SK-N-SH treated with all-trans-retinoic acid at 6 μM for 48 hours (cell line): ENCODE results near the gene CAPN8.
A peak's percentile ranks its signal among the peaks of the same experiment; 100 is the strongest.

Experiments
- ATAC-seq: fragments of 200-7000 bp; cut with Tn5 transposase; 3 replicates; pipeline ENCODE4 v1.9.1; 2020; ENCODE audit warnings: mild to moderate bottlenecking, moderate library complexity
- ARNTL ChIP-seq: fragments of 450-650 bp; formaldehyde crosslinking; IDR thresholded peaks from 2 replicates; pipeline ENCODE4 v1.5.0; 2020; ENCODE audit warnings: low read depth, mild to moderate bottlenecking, moderate library complexity, borderline replicate concordance
- BACH2 ChIP-seq: fragments of 250-450 bp; sonication (Bioruptor Pico); IDR thresholded peaks from 2 replicates; pipeline ENCODE4 v1.9.0; 2021; ENCODE audit warnings: mild to moderate bottlenecking, borderline replicate concordance
- CREB5 ChIP-seq: fragments of 250-450 bp; sonication (Bioruptor Pico); IDR thresholded peaks from 2 replicates; pipeline ENCODE4 v1.5.1; 2020; ENCODE audit warnings: low read depth, mild to moderate bottlenecking, moderate library complexity
- CSRNP3 ChIP-seq: fragments of 250-450 bp; sonication (Bioruptor Pico); IDR thresholded peaks from 2 replicates; pipeline ENCODE4 v1.5.1; 2021; ENCODE audit warnings: mild to moderate bottlenecking, moderate library complexity
- ESRRG ChIP-seq: fragments of 250-450 bp; sonication (Bioruptor Pico); IDR thresholded peaks from 2 replicates; pipeline ENCODE4 v1.6.1; 2021; ENCODE audit warnings: mild to moderate bottlenecking
- GLIS3 ChIP-seq: fragments of 250-450 bp; sonication (Bioruptor Pico); IDR thresholded peaks from 2 replicates; pipeline ENCODE4 v1.5.0; 2020; ENCODE audit warnings: mild to moderate bottlenecking, moderate library complexity
- ISL1 ChIP-seq: fragments of 250-450 bp; sonication (Bioruptor Pico); IDR thresholded peaks from 2 replicates; pipeline ENCODE4 v2.1.2; 2022; ENCODE audit warnings: mild to moderate bottlenecking, moderate library complexity
- OSR1 ChIP-seq: fragments of 250-450 bp; sonication (Bioruptor Pico); IDR thresholded peaks from 2 replicates; pipeline ENCODE4 v1.8.0; 2022; ENCODE audit warnings: moderate library complexity, mild to moderate bottlenecking, inconsistent platforms
- PPARA ChIP-seq: fragments of 250-450 bp; sonication (Bioruptor Pico); IDR thresholded peaks from 2 replicates; pipeline ENCODE4 v1.5.0; 2020; ENCODE audit warnings: mild to moderate bottlenecking, borderline replicate concordance
- RARB ChIP-seq: fragments of 250-450 bp; sonication (Bioruptor Pico); IDR thresholded peaks from 2 replicates; pipeline ENCODE4 v1.8.0; 2021; ENCODE audit warnings: mild to moderate bottlenecking, moderate library complexity
- SNAI2 ChIP-seq: fragments of 250-450 bp; sonication (Bioruptor Pico); IDR thresholded peaks from 2 replicates; pipeline ENCODE4 v1.5.0; 2020; ENCODE audit warnings: mild to moderate bottlenecking, moderate library complexity
- TCF4 ChIP-seq: fragments of 250-450 bp; sonication (Bioruptor Pico); IDR thresholded peaks from 2 replicates; pipeline ENCODE4 v1.8.0; 2021; ENCODE audit warnings: mild to moderate bottlenecking, moderate library complexity, borderline replicate concordance
- TSHZ2 ChIP-seq: fragments of 250-450 bp; sonication (Bioruptor Pico); IDR thresholded peaks from 2 replicates; pipeline ENCODE4 v1.5.0; 2020; ENCODE audit warnings: mild to moderate bottlenecking, moderate library complexity
- ZC3H10 ChIP-seq: fragments of 250-450 bp; sonication (Bioruptor Pico); IDR thresholded peaks from 2 replicates; pipeline ENCODE4 v1.5.1; 2021; ENCODE audit warnings: mild to moderate bottlenecking, moderate library complexity
- ZFP3 ChIP-seq: fragments of 250-450 bp; sonication (Bioruptor Pico); IDR thresholded peaks from 2 replicates; pipeline ENCODE4 v1.5.0; 2020; ENCODE audit warnings: mild to moderate bottlenecking, moderate library complexity
- ZFP30 ChIP-seq: fragments of 450-650 bp; formaldehyde crosslinking; IDR thresholded peaks from 2 replicates; pipeline ENCODE4 v1.5.0; 2022; ENCODE audit warnings: mild to moderate bottlenecking, moderate library complexity
- ZNF70 ChIP-seq: fragments of 450-650 bp; formaldehyde crosslinking; IDR thresholded peaks from 2 replicates; pipeline ENCODE4 v1.5.0; 2020; ENCODE audit warnings: mild to moderate bottlenecking, moderate library complexity
- ZNF8 ChIP-seq: fragments of 450-650 bp; formaldehyde crosslinking; IDR thresholded peaks from 2 replicates; pipeline ENCODE4 v1.5.0; 2020; ENCODE audit warnings: mild to moderate bottlenecking, moderate library complexity
- TF ChIP-seq, protein P1 (sequence below): fragments of 250-450 bp; sonication (Bioruptor Pico); IDR thresholded peaks from 2 replicates; pipeline ENCODE4 v1.8.0; 2021; ENCODE audit warnings: low read depth, mild to moderate bottlenecking, moderate library complexity, borderline replicate concordance
- TF ChIP-seq, protein P2 (sequence below): fragments of 250-450 bp; sonication (Bioruptor Pico); IDR thresholded peaks from 2 replicates; pipeline ENCODE4 v1.8.0; 2020; ENCODE audit warnings: mild to moderate bottlenecking, moderate library complexity, borderline replicate concordance

Gene CAPN8

DNA sequence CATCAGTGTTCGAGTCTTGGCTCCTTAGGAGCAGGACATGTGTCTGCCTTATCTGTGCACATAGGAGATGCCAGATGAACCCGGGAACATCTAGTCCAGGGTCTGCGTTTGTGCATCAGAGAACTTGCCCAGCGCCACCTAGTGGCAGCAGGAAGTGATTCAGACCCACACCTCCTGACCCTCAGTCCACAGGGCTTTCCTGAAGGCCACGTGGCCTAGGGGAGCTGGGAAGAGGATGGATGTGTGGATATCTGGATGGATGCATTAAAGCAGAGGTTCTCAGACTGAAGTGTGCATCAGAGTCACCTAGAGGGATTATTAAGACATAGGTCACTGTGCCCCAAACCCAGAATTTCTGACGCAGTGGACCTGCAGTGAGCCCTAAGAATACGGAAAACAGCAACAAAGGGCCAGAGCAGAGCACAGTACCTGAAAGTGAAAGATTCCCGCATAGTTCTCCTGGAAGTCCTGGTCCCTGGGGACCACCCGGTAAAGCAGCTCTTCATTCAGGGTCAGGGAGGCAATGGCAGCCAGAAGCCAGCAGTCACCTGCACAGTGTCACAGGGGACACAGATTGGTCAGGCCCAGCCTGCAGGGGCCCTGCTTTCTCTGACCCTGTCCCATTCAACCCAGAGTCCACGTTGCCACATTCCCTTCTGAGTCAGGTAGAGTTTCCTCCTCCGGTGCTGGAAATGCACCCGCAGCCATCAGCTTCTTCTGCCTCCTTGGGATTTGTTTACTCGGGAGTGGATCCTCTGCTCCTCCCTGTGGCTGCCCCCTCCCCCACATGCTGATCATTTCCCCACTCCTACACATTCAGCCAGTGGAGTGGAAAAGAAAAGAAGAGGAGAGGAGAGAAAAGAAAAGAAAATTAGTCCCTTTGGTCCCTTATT, 37.0 kb downstream of the CAPN8 start:
- TF ChIP-seq TSHZ2 (no peak), ISL1 (no peak)
- peak; percentile 90 for ATAC-seq

GRCh38 chr1:223622132-223622842, 43.2 kb downstream of the CAPN8 start:
- no peak for ATAC-seq
- TF ChIP-seq CSRNP3 (CRISPR knock-in tag) (no peak), ZNF70 (CRISPR knock-in tag) (no peak), TCF4 (CRISPR knock-in tag) (no peak), ZC3H10 (no peak), ISL1 (no peak), TSHZ2 (no peak), RARB (CRISPR knock-in tag) (no peak), ZFP30 (CRISPR knock-in tag) (no peak), ESRRG (CRISPR knock-in tag) (no peak), ARNTL (CRISPR knock-in tag) (no peak), PPARA (CRISPR knock-in tag) (no peak), ZNF8 (CRISPR knock-in tag) (no peak), ZFP3 (CRISPR knock-in tag) (no peak), GLIS3 (CRISPR knock-in tag) (no peak), OSR1 (no peak), SNAI2 (CRISPR knock-in tag) (no peak), BACH2 (CRISPR knock-in tag) (no peak), CREB5 (CRISPR knock-in tag) (no peak)
- TF ChIP-seq, protein P1, sequence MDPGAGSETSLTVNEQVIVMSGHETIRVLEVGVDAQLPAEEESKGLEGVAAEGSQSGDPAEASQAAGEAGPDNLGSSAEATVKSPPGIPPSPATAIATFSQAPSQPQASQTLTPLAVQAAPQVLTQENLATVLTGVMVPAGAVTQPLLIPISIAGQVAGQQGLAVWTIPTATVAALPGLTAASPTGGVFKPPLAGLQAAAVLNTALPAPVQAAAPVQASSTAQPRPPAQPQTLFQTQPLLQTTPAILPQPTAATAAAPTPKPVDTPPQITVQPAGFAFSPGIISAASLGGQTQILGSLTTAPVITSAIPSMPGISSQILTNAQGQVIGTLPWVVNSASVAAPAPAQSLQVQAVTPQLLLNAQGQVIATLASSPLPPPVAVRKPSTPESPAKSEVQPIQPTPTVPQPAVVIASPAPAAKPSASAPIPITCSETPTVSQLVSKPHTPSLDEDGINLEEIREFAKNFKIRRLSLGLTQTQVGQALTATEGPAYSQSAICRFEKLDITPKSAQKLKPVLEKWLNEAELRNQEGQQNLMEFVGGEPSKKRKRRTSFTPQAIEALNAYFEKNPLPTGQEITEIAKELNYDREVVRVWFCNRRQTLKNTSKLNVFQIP, result no peak
- TF ChIP-seq, all 23 proteins: peak for 0

- TF ChIP-seq ZNF70 (CRISPR knock-in tag), result no peak
- TF ChIP-seq RARB (CRISPR knock-in tag), result no peak
- TF ChIP-seq, protein P2, sequence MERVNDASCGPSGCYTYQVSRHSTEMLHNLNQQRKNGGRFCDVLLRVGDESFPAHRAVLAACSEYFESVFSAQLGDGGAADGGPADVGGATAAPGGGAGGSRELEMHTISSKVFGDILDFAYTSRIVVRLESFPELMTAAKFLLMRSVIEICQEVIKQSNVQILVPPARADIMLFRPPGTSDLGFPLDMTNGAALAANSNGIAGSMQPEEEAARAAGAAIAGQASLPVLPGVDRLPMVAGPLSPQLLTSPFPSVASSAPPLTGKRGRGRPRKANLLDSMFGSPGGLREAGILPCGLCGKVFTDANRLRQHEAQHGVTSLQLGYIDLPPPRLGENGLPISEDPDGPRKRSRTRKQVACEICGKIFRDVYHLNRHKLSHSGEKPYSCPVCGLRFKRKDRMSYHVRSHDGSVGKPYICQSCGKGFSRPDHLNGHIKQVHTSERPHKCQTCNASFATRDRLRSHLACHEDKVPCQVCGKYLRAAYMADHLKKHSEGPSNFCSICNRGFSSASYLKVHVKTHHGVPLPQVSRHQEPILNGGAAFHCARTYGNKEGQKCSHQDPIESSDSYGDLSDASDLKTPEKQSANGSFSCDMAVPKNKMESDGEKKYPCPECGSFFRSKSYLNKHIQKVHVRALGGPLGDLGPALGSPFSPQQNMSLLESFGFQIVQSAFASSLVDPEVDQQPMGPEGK (CRISPR knock-in tag), result no peak
- no peak for TF ChIP-seq CSRNP3 (CRISPR knock-in tag)
- no peak for TF ChIP-seq ZFP30 (CRISPR knock-in tag)
- TF ChIP-seq PPARA (CRISPR knock-in tag), result no peak
- no peak for ATAC-seq
Measured at GRCh38 chr1:223621312-223621734, 44.2 kb downstream of the CAPN8 start.
